Activated CD8-positive, alpha-beta memory T cell treated with anti-CD3 and anti-CD28 coated beads, Interleukin-2, amount 50 U/mL, for 1 hour (primary cell): ENCODE results near the gene NMUR1.
A peak's percentile ranks its signal among the peaks of the same experiment; 100 is the strongest.

Experiments
- DNase-seq: peaks from one replicate; pipeline ENCODE4 v3.0.0-alpha.2; 2020; ENCODE audit errors: extremely low read depth

NMUR1 gene

GRCh38 chr2:231525248-231526163 lies 4.7 kb downstream of the NMUR1 start:
- DNase-seq, result no peak

GRCh38 chr2:231524477-231525247 lies 5.6 kb downstream of the NMUR1 start:
- no peak for DNase-seq

GRCh38 chr2:231523451-231524285 lies 6.6 kb downstream of the NMUR1 start:
- DNase-seq, result no peak

- DNase-seq, result no peak
Measured at GRCh38 chr2:231522418-231523180, 7.6 kb downstream of the NMUR1 start.

- no peak for DNase-seq
Measured at GRCh38 chr2:231521443-231521842, 8.8 kb downstream of the NMUR1 start.

GRCh38 chr2:231519975-231520555 lies 10.2 kb downstream of the NMUR1 start:
- DNase-seq, result no peak

- DNase-seq, result no peak
Measured at GRCh38 chr2:231518771-231519170, 11.5 kb downstream of the NMUR1 start.

GRCh38 chr2:231515603-231516002 lies 14.6 kb downstream of the NMUR1 start:
- no peak for DNase-seq

GRCh38 chr2:231514951-231515297 lies 15.3 kb downstream of the NMUR1 start:
- DNase-seq, result no peak

- peak; percentile 94 for DNase-seq
Measured at GRCh38 chr2:231514225-231514950, 15.9 kb downstream of the NMUR1 start.

- no peak for DNase-seq
Measured at GRCh38 chr2:231513746-231514224, 16.5 kb downstream of the NMUR1 start.

- no peak for DNase-seq
Measured at GRCh38 chr2:231512222-231512621, 18.0 kb downstream of the NMUR1 start.

GRCh38 chr2:231503766-231504165 lies 26.5 kb downstream of the NMUR1 start:
- DNase-seq, result no peak

GRCh38 chr2:231502596-231502995 lies 27.6 kb downstream of the NMUR1 start:
- no peak for DNase-seq

- DNase-seq, result no peak
Measured at GRCh38 chr2:231497651-231498050, 32.6 kb downstream of the NMUR1 start.

- no peak for DNase-seq
Measured at GRCh38 chr2:231494669-231495068, 35.6 kb downstream of the NMUR1 start.

GRCh38 chr2:231490801-231491200 lies 39.4 kb downstream of the NMUR1 start:
- no peak for DNase-seq

- no peak for DNase-seq
Measured at GRCh38 chr2:231489990-231490389, 40.3 kb downstream of the NMUR1 start.

GRCh38 chr2:231488331-231488730 lies 41.9 kb downstream of the NMUR1 start:
- no peak for DNase-seq
